Peyer's patch (tissue), 4 donors: Measurements from ENCODE around the gene DGKH. TPM values are rescaled to one million over a fixed set of nuclear protein-coding genes. Genes with fewer than 3 reads are reported as not detected.
A peak's percentile ranks its signal among the peaks of the same experiment; 100 is the strongest.

Experiments
- DNase-seq, 3 donors: peaks; one replicate each; pipeline ENCODE4 v3.0.0-alpha.2; 2017 to 2019
- H3K27ac ChIP-seq, 4 donors: fragments of 200-600 bp; sonication (generic); one replicate each; pipeline ENCODE4 v1.5.1; 2016 to 2019
- H3K27me3 ChIP-seq, 2 donors: fragments of 200-600 bp; sonication (generic); one replicate each; pipeline ENCODE4 v1.5.1; 2019
- H3K36me3 ChIP-seq, 3 donors: fragments of 200-600 bp; sonication (generic); one replicate each; pipeline ENCODE4 v1.5.1; 2016 to 2019
- H3K4me1 ChIP-seq, 4 donors: fragments of 200-600 bp; sonication (generic); one replicate each; pipeline ENCODE4 v1.5.1; 2016 to 2019
- H3K4me3 ChIP-seq, 4 donors: fragments of 200-600 bp; sonication (generic); 1 replicate in 3 of 4; 2 replicates in 1 of 4; pipeline ENCODE4 v1.5.1; 2016 to 2019; ENCODE audit warnings: mild to moderate bottlenecking in 1 of 4
- H3K9me3 ChIP-seq, 4 donors: fragments of 200-600 bp; sonication (generic); one replicate each; pipeline ENCODE4 v1.5.1; 2016 to 2019; ENCODE audit warnings: mild to moderate bottlenecking in 1 of 4
- CTCF ChIP-seq, 6 experiments: fragments of 450-650 bp in 4 of 6; fragments of 200-600 bp in 2 of 6; sonication (generic) in 1 of 6; IDR thresholded peaks; one replicate each; pipeline ENCODE4 v1.5.1; 2017 to 2019; ENCODE audit warnings: antibody characterized with exemption in 6 of 6, mild to moderate bottlenecking in 3 of 6, moderate library complexity in 1 of 6
- POLR2A ChIP-seq, 2 donors: fragments of 450-650 bp; IDR thresholded peaks; one replicate each; pipeline ENCODE4 v1.5.1; 2017; ENCODE audit warnings: antibody characterized with exemption in 2 of 2, mild to moderate bottlenecking in 2 of 2, moderate library complexity in 2 of 2
- total RNA-seq, 4 donors: library from RNA; depleted of rRNA; stranded (reverse); fragments of >200 nt; gene quantifications; one replicate each; pipeline ENCODE4 v1.1.0, GENCODE V29; 2016

DGKH gene
- 10 to 100 TPM in 3 of 4 donors, 1 to 10 TPM in 1; 9.5 to 30.5 (median 18.8) TPM for total RNA-seq

GRCh38 chr13:42048342-42048683, at the start of gene DGKH:
Gene DGKH (plus strand): TSS chr13:42048648. CDS start chr13:42048774, 126 bp downstream.
- peak within 1 kb of the TSS; percentile 76 to 94 (median 82) for H3K27ac ChIP-seq
- peak within 1 kb of the TSS; percentile 76 to 99 (median 82) for H3K4me3 ChIP-seq
- H3K36me3 ChIP-seq: no peaks in the 10 kb centered on the region
- no peaks in the 10 kb centered on the region for H3K27me3 ChIP-seq
- H3K4me1 ChIP-seq: peaks cover 0 to 4% (median 0%) of the 10 kb centered on the region in 4 donors
- peak in 1 of 3 donors; percentile 49 for DNase-seq
- no peak for TF ChIP-seq POLR2A (IDR thresholded peaks at IDR 0.05)
- TF ChIP-seq CTCF (IDR thresholded peaks at IDR 0.05): no peak
- no peaks in the 10 kb centered on the region for H3K9me3 ChIP-seq

GRCh38 chr13:42000846-42001245, 47.6 kb upstream of the DGKH start:
- H3K27ac ChIP-seq: no peak overlapping the region
- no peaks in the 10 kb centered on the region for H3K27me3 ChIP-seq
- no peaks in the 10 kb centered on the region for H3K36me3 ChIP-seq
- no peaks in the 10 kb centered on the region for H3K9me3 ChIP-seq
- H3K4me1 ChIP-seq: no peaks in the 10 kb centered on the region
- no peak overlapping the region for H3K4me3 ChIP-seq
- DNase-seq: no peak
- TF ChIP-seq CTCF (IDR thresholded peaks at IDR 0.05) (no peak), POLR2A (IDR thresholded peaks at IDR 0.05) (no peak)

DNA sequence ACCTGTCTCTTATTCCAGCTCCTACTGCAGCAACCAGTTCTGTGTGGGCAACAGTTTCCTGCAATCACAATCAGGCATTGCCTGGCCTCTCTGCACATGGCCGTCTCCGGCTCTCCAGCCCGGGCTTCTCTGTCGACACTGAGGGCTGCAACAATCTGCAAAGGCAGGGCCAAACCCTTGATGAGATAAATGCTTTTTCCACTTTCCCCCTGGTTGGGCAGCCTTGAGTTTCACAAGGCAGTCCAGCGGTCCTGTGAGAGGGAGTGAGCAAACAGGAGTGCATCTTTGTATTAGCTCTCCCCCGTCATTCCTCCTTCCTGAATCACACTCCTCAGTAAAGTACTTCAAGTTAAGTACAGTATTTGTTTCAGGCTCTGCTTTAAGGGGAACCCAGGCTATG, 46.9 kb upstream of the DGKH start:
- Histone ChIP-seq H3K4me3 (no peak overlapping the region), H3K27me3 (no peaks in the 10 kb centered on the region), H3K9me3 (no peaks in the 10 kb centered on the region), H3K27ac (no peak overlapping the region), H3K4me1 (no peaks in the 10 kb centered on the region), H3K36me3 (no peaks in the 10 kb centered on the region)
- DNase-seq: no peak
- TF ChIP-seq POLR2A (IDR thresholded peaks at IDR 0.05) (no peak), CTCF (IDR thresholded peaks at IDR 0.05) (no peak)

DNA sequence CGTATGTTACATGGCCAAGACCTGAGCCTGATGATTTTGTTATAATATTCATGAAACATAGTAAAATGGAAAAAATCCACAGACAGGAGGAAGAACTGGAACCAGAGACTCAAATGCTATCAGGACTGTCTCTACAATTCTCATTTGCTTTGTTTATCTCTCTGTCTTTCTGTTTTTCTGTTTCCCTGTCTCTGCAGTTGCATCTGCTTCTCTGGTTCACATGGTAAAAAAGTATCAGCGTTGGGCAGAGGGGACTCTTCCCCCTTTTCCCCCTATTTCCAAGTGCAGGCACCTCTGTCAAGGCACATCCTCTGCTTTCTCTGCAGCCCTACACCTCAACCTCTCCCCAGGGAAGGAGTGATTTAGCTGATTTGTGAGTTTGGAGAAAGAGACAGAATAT, 46.4 kb upstream of the DGKH start:
- DNase-seq: no peak
- H3K27me3 ChIP-seq: no peaks in the 10 kb centered on the region
- TF ChIP-seq CTCF (IDR thresholded peaks at IDR 0.05) (no peak), POLR2A (IDR thresholded peaks at IDR 0.05) (no peak)

GRCh38 chr13:42007844-42008243, 40.6 kb upstream of the DGKH start:
- Histone ChIP-seq H3K27me3 (no peaks in the 10 kb centered on the region), H3K4me3 (no peak overlapping the region), H3K4me1 (no peaks in the 10 kb centered on the region), H3K36me3 (no peaks in the 10 kb centered on the region), H3K9me3 (no peaks in the 10 kb centered on the region), H3K27ac (no peak overlapping the region)
- no peak for DNase-seq
- TF ChIP-seq CTCF (IDR thresholded peaks at IDR 0.05): no peak
- no peak for TF ChIP-seq POLR2A (IDR thresholded peaks at IDR 0.05)

More for the DNA sequence above, 46.4 kb upstream of the DGKH start:
- no peaks in the 10 kb centered on the region for H3K36me3 ChIP-seq
- no peaks in the 10 kb centered on the region for H3K9me3 ChIP-seq
- no peaks in the 10 kb centered on the region for H3K4me1 ChIP-seq
- no peak overlapping the region for H3K4me3 ChIP-seq
- H3K27ac ChIP-seq: no peak overlapping the region

DNA sequence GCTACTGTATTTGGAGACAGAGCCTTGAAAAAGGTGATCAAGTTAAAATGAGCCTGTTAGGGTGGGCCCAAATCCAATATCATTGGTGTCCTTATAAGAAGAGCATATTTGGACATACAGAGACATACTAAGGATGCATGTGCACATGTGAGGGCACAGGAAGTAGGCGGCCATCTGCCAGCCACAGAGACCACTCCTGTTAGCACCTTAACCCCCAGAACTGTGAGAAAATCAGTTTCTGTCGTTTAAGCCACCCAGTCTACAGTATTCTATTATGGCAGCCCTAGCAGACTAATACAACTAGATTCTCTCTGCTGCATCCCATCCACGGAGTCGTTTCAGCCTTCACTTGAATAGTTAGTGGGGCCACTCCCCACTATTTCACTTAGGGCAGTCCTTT, 39.4 kb upstream of the DGKH start:
- H3K4me1 ChIP-seq: no peaks in the 10 kb centered on the region
- no peak overlapping the region for H3K4me3 ChIP-seq
- no peaks in the 10 kb centered on the region for H3K27me3 ChIP-seq
- H3K27ac ChIP-seq: no peak overlapping the region
- TF ChIP-seq POLR2A (IDR thresholded peaks at IDR 0.05): no peak
- TF ChIP-seq CTCF (IDR thresholded peaks at IDR 0.05): no peak
- no peaks in the 10 kb centered on the region for H3K36me3 ChIP-seq
- no peak for DNase-seq
- no peaks in the 10 kb centered on the region for H3K9me3 ChIP-seq
